A549 (cell line): ENCODE results near the gene DUSP10. TPM values are rescaled to one million over a fixed set of nuclear protein-coding genes. Genes with fewer than 3 reads are reported as not detected.

Experiments used
- ATAC-seq, 2 experiments: fragments of 200-7000 bp in 1 of 2; fragments of >200 bp in 1 of 2; cut with Nextera tagmentation in 1 of 2; cut with Tn5 transposase in 1 of 2; 3 replicates each; pipeline versions ENCODE4 v1.8.0 to v1.9.1; 2018 to 2020; ENCODE audit warnings: mild to moderate bottlenecking in 1 of 2, moderate library complexity in 1 of 2
- CTCF ChIA-PET: fragments of 300-600 bp; sonication (Branson Sonifier 250); formaldehyde crosslinking; extraction: SDS; loops from one replicate; lab custom pipeline; 2021; ENCODE audit warnings: antibody characterized with exemption, inconsistent platforms; lab: Yijun Ruan, JAX
- POLR2A ChIA-PET: fragments of 350-600 bp; formaldehyde crosslinking; extraction: SDS; loops from one replicate; lab custom pipeline; 2021; ENCODE audit warnings: antibody characterized with exemption, inconsistent platforms; lab: Yijun Ruan, JAX
- DNase-seq, 2 experiments: peaks; one replicate each; pipeline versions ENCODE4 v3.0.0 to v3.0.0-alpha.2; 2011 to 2016; ENCODE audit warnings: low read depth in 1 of 2, low spot score in 1 of 2
- FAIRE-seq: peaks from 2 replicates; lab custom pipeline; 2011; peaks lifted over from hg19 to GRCh38; lab: Jason Lieb, UNC
- H3K27ac ChIP-seq, 2 experiments: fragments of >200 bp; sonication (Bioruptor Twin); formaldehyde crosslinking; 3 replicates each; pipeline ENCODE4 v1.5.1; 2016 to 2017
- H3K4me1 ChIP-seq: fragments of >200 bp; sonication (Bioruptor Twin); formaldehyde crosslinking; 3 replicates; pipeline ENCODE4 v1.6.1; 2016
- H3K4me2 ChIP-seq: fragments of >200 bp; sonication (Bioruptor Twin); formaldehyde crosslinking; 3 replicates; pipeline ENCODE4 v1.6.1; 2016
- H3K4me3 ChIP-seq: fragments of >200 bp; sonication (Bioruptor Twin); formaldehyde crosslinking; 3 replicates; pipeline ENCODE4 v1.5.1; 2016
- H3K9me3 ChIP-seq: fragments of >200 bp; sonication (Bioruptor Twin); formaldehyde crosslinking; 3 replicates; pipeline ENCODE4 v1.6.1; 2016
- CBX2 ChIP-seq: fragments of 200-600 bp; sonication (generic); IDR thresholded peaks from 2 replicates; pipeline ENCODE4 v1.6.1; 2016; ENCODE audit warnings: low read depth, mild to moderate bottlenecking, borderline replicate concordance
- EHMT2 ChIP-seq: fragments of 200-600 bp; sonication (generic); IDR thresholded peaks from 2 replicates; pipeline ENCODE4 v1.6.1; 2016; ENCODE audit warnings: antibody characterized with exemption, low read depth, mild to moderate bottlenecking, moderate library complexity
- ELK1 ChIP-seq: fragments of 150-350 bp; IDR thresholded peaks from 2 replicates; pipeline ENCODE4 v1.6.1; 2014; ENCODE audit warnings: low read depth, mild to moderate bottlenecking, low read length
- FOSB ChIP-seq: fragments of 250-450 bp; sonication (Bioruptor Pico); IDR thresholded peaks from 2 replicates; pipeline ENCODE4 v1.5.0; 2020; ENCODE audit warnings: mild to moderate bottlenecking, moderate library complexity
- GATA3 ChIP-seq: IDR thresholded peaks from 2 replicates; pipeline ENCODE4 v1.6.1; 2012; ENCODE audit warnings: borderline replicate concordance
- HMGXB4 ChIP-seq: fragments of 250-450 bp; sonication (Bioruptor Pico); IDR thresholded peaks from 2 replicates; pipeline ENCODE4 v1.5.0; 2021; ENCODE audit warnings: mild to moderate bottlenecking, moderate library complexity, borderline replicate concordance
- HOXB13 ChIP-seq: fragments of 250-450 bp; sonication (Bioruptor Pico); IDR thresholded peaks from 2 replicates; pipeline ENCODE4 v1.5.0; 2020; ENCODE audit warnings: low read depth, mild to moderate bottlenecking, moderate library complexity
- HOXB5 ChIP-seq: fragments of 250-450 bp; sonication (Bioruptor Pico); IDR thresholded peaks from 2 replicates; pipeline ENCODE4 v1.5.0; 2020; ENCODE audit warnings: mild to moderate bottlenecking, moderate library complexity
- JUNB ChIP-seq: fragments of >200 bp; sonication (Bioruptor Twin); formaldehyde crosslinking; IDR thresholded peaks from 2 replicates; pipeline ENCODE4 v1.6.1; 2016
- KDM1A ChIP-seq: fragments of 200-600 bp; sonication (generic); IDR thresholded peaks from 2 replicates; pipeline ENCODE4 v1.6.1; 2016; ENCODE audit warnings: low read depth, mild to moderate bottlenecking
- KDM5A ChIP-seq: fragments of 200-600 bp; sonication (generic); IDR thresholded peaks from 2 replicates; pipeline ENCODE4 v1.6.1; 2016; ENCODE audit warnings: antibody characterized with exemption, mild to moderate bottlenecking
- MAFK ChIP-seq: fragments of 450-650 bp; IDR thresholded peaks from 2 replicates; pipeline ENCODE4 v1.6.1; 2014; ENCODE audit not compliant: partially characterized antibody
- NR3C1 ChIP-seq: fragments of >200 bp; sonication (Bioruptor Twin); formaldehyde crosslinking; IDR thresholded peaks from 3 replicates; pipeline ENCODE4 v1.6.1; 2017
- RNF2 ChIP-seq: fragments of 200-600 bp; sonication (generic); IDR thresholded peaks from 2 replicates; pipeline ENCODE4 v1.6.1; 2016; ENCODE audit warnings: low read depth, mild to moderate bottlenecking, antibody characterized with exemption, moderate library complexity, borderline replicate concordance
- SREBF2 ChIP-seq: fragments of 450-650 bp; IDR thresholded peaks from 2 replicates; pipeline ENCODE4 v1.6.1; 2014; ENCODE audit warnings: mild to moderate bottlenecking, moderate library complexity
- ZC3H11A ChIP-seq: fragments of 450-650 bp; IDR thresholded peaks from 2 replicates; pipeline ENCODE4 v1.6.1; 2014; ENCODE audit warnings: antibody characterized with exemption, mild to moderate bottlenecking
- ZFP36 ChIP-seq: fragments of 450-650 bp; IDR thresholded peaks from 2 replicates; pipeline ENCODE4 v1.6.1; 2014; ENCODE audit warnings: borderline replicate concordance; ENCODE audit not compliant: partially characterized antibody
- ZNF302 ChIP-seq: fragments of 250-450 bp; sonication (Bioruptor Pico); IDR thresholded peaks from 2 replicates; pipeline ENCODE4 v1.9.0; 2021; ENCODE audit warnings: inconsistent platforms, mild to moderate bottlenecking, moderate library complexity
- ZSCAN20 ChIP-seq: fragments of 250-450 bp; sonication (Bioruptor Pico); IDR thresholded peaks from 2 replicates; pipeline ENCODE4 v1.8.0; 2022; ENCODE audit warnings: mild to moderate bottlenecking, moderate library complexity
- WGBS: methylation state at CpG from one replicate; pipeline ENCODE4 v1.1.6; 2017; ENCODE audit errors: missing lambda C conversion rate; 5-methylcytosine and 5-hydroxymethylcytosine counted together
- polyA plus RNA-seq, 4 experiments: library from polyadenylated mRNA; depleted of rRNA in 3 of 4; stranded (reverse); fragments of >200 nt; fragmentation: RNase III in 1 of 4; extraction: RNeasy Plus Mini Kit Qiagen cat#74134 plus additional on column Dnase treatment in 1 of 4; gene quantifications; 2 replicates in 3 of 4; 3 replicates in 1 of 4; pipeline ENCODE4 v1.2.3, GENCODE V29; 2011 to 2017

The DUSP10 gene
- polyA plus RNA-seq, 2 of the 4 experiments (the other 2 are of a cell fraction) = 4.8 to 5.2 TPM

GRCh38 chr1:221722254-221723017 is 19.5 kb downstream of the DUSP10 start:
- TF ChIP-seq HMGXB4 (CRISPR knock-in tag) (no peak), MAFK (no peak), HOXB5 (CRISPR knock-in tag) (no peak), CBX2 (no peak), EHMT2 (no peak), SREBF2 (no peak), ZFP36 (no peak), HOXB13 (CRISPR knock-in tag) (no peak), JUNB (no peak), ZC3H11A (no peak), ELK1 (no peak), GATA3 (no peak), ZNF302 (CRISPR knock-in tag) (no peak), KDM5A (no peak), KDM1A (no peak), FOSB (CRISPR knock-in tag) (no peak), NR3C1 (no peak)
- ChIA-PET CTCF (interaction anchor here (0.7 to 1.4 kb wide), 3 partner anchors 179 to 733 kb away, joined by 3 to 4 read pairs (median 4); no protein-coding TSS in a partner anchor), POLR2A (interaction anchor here (0.8 kb wide), 1 partner anchor 19 kb away, joined by 4 read pairs; the partner anchor contains the start of gene DUSP10)
- no peak for DNase-seq
- Histone ChIP-seq H3K4me3 (no peak overlapping the region), H3K4me2 (no peak overlapping the region), H3K4me1 (peaks cover 43% of the 10 kb centered on the region), H3K9me3 (peaks cover 12% of the 10 kb centered on the region; the same call in 2 of the 3 replicates), H3K27ac (no peak overlapping the region)
- 67% methylated on average over 3 of the region's 3 CpGs for WGBS
- no peak for FAIRE-seq
- ATAC-seq = no peak

- POLR2A ChIA-PET = no interaction called here
- H3K4me2 ChIP-seq = no peak overlapping the region
- peak overlapping the region in 1 of 2 experiments; percentile 80; a peak in 3 of 6 replicates for H3K27ac ChIP-seq
- 49% methylated on average over 2 of the region's 2 CpGs for WGBS
- TF ChIP-seq ZSCAN20 = no peak
- TF ChIP-seq, all 56 proteins: peak for 0
- peaks cover 12% of the 10 kb centered on the region; the same call in 2 of the 3 replicates for H3K9me3 ChIP-seq
- ATAC-seq (no peak), DNase-seq (no peak), FAIRE-seq (no peak)
- H3K4me1 ChIP-seq = peaks cover 54% of the 10 kb centered on the region
- no peak overlapping the region for H3K4me3 ChIP-seq
- CTCF ChIA-PET = interaction anchor here (0.6 to 1.6 kb wide), 2 partner anchors 23 to 331 kb away, joined by 3 read pairs; no protein-coding TSS in a partner anchor
Observed at GRCh38 chr1:221720545-221720944, 21.3 kb downstream of the DUSP10 start.

- POLR2A ChIA-PET = no interaction called here
Observed at GRCh38 chr1:221719987-221720386, 21.9 kb downstream of the DUSP10 start.

More at GRCh38 chr1:221719987-221720386, 21.9 kb downstream of the DUSP10 start:
- no peak overlapping the region for H3K4me2 ChIP-seq
- CTCF ChIA-PET = interaction anchor here (1.6 kb wide), 1 partner anchor 23 kb away, joined by 3 read pairs; no protein-coding TSS in a partner anchor
- H3K4me3 ChIP-seq = no peak overlapping the region
- TF ChIP-seq RNF2 (no peak), ZSCAN20 (no peak)
- FAIRE-seq (no peak), DNase-seq (no peak), ATAC-seq (no peak)
- H3K4me1 ChIP-seq = peaks cover 54% of the 10 kb centered on the region
- 95% methylated on average over 2 of the region's 2 CpGs for WGBS
- peak overlapping the region in 1 of 2 experiments; percentile 80; a peak in 4 of 6 replicates for H3K27ac ChIP-seq
- H3K9me3 ChIP-seq = peaks cover 12% of the 10 kb centered on the region; the same call in 2 of the 3 replicates
